Cerebellar cortex (tissue), 1 donor: ENCODE data around the gene RPA3.

Experiments used
- DNase-seq: peaks from one replicate; pipeline ENCODE4 v3.0.0-alpha.2; 2015; ENCODE audit warnings: low spot score

RPA3 gene

DNA sequence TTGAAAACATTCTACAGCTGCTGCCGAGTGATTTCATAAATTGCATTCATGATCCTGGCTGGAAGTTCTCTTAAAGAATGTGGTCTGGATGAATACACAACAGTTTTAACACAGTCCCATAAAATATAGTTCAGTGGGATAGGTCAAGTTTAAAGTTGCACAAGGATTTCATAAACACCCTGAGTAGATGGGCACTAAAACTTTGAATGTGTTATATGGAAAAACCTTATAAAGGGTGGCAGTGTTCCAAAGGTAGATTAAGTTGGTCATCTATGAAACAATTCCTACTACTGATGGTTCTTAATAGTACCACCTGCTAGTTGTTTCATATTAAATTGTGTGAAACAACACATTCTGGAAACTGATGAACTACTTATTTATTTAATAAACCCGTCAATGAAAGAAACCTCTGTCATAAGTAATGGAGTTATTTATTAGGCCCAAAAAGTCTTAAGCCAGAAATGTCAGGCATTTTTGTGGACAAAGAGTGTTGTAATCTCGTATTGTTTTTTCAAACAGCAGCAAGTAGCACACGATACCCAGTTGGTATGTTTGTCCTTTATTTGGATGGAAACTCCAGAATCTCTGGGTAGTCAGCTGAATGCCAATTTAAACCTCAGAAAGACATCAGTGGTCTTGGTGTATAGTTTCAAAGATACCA lies 14.3 kb upstream of the RPA3 start:
- peak; percentile 17 for DNase-seq

- DNase-seq = no peak
Measured at GRCh38 chr7:7731732-7732131, 13.3 kb upstream of the RPA3 start.

DNA sequence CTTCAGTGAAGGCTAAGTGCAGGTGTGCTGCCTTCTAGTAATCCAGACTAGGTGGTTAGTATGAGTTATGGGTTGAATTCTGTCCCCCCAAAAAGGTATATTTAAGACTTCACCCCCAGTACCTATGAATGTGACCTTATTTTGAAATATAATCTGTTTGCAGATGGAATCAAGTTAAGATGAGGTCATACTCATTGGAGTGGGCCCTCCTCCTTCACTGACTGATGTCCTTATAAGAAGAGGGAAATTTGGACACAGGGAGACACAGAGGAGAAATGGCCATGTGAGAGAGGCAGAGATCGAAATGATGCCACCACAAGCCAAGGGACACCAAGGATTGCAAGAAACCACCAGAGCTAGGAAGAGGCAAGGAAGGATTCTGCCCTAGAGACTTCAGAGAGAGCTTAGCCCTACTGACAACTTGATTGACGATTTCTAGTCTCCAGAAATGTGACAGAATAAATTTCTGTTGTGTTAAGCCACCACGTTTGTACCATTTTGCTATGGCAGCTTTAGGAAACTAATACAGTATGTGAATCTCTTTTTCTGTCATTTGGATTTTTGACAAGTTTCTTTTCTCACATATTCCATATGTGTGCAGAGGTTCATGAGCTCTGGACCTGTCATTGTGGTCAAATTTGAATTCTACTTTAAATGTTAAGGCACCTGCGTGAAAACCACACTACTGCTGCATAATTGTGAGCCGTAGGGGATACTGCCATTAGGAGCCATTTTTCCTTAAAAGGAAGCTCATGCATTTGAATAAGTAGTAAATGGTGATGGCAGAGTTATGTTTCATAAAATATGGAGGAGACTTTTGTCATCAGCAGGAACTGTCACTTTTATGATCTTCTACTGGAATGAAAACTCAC lies 2.6 kb upstream of the RPA3 start:
- no peak for DNase-seq

GRCh38 chr7:7720193-7720592 lies 1.8 kb upstream of the RPA3 start:
- DNase-seq = no peak

- no peak for DNase-seq
Measured at GRCh38 chr7:7719236-7719635, 829 bp upstream of the RPA3 start.

- DNase-seq = no peak
Measured at GRCh38 chr7:7713730-7714129, 4.7 kb downstream of the RPA3 start.

DNA sequence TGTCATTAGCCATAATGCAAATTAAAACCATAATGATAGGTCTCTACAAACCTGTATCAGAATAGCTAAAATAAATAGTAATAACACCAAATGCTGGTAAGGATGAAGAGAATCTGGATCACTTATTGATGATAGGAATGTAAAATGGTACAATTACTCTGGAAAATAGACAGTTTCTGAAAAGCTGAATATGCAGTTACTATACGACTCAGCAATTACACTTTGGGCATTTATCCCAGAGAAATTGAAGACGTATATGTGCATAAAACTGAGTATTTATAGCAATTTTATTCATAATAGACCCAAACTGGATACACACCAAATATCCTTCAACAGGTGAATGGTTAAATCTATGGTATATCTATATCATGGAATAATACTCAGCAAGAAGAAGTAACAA lies 7.9 kb downstream of the RPA3 start:
- DNase-seq = no peak

DNA sequence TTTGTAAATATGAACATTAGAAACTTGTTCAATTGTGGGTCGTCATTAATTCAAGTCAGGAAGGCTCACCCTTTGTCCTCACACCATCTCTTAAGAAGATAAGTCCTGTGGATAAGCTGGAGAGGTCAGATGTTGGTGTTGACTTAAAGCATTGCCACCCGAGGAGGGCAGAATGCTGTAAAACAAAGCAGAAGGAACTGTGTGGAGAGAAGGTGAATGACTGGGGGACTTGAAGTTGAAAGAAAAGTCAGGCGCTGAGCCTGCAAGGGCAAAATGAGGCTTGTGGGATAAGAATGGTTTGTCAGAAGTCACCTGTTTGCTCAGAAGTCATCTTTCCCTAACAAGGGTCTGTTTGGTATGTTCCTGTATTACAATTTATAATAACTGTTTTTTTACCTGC lies 9.1 kb downstream of the RPA3 start:
- DNase-seq = no peak

- no peak for DNase-seq
Measured at GRCh38 chr7:7707806-7708205, 10.6 kb downstream of the RPA3 start.

DNA sequence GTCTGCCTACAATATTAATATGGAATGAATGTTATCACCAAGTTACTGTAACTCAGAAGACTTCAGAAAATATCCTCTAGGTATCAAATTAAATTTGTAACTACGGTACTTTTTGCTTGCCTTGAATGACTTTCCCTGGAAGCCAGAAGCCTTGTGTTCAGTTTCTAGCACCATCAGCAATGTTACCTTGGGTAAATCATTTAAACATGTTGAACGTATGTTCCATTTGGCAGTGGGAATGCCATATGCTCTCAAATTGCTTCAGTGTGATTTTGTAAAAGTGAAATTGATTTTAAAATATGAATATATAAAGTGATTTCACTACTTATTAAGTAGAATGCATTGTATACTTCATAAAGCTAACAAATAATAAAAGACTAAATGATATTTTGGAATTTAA lies 11.2 kb downstream of the RPA3 start:
- DNase-seq = no peak

DNA sequence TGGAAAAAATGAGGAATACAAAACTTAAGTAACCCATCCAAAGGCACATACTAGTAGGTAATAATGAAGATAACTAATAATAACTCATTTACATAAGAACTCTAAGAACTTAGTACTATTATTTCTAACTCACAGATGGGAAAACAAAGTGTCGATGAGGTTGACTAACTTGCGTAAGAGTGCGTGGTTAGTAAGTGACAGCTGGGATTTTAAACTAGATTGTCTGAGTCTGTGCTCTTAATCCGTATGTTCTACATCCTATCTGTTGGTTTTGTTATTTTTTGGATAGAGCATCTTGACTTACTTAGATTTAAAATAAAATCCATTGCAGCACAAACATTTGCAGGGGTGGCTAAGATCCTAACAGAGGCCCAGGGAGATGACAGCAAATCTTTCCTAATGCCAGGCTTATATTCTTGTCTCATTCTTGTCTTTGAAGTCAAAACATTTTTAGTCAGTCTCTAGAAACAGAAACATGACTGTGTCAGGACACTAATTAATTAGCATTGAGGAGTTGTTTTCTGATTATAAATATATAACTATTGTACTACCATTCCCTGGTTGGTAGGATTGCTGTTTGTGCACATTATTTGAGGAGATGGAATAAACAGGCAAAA lies 11.7 kb downstream of the RPA3 start:
- DNase-seq = no peak

DNA sequence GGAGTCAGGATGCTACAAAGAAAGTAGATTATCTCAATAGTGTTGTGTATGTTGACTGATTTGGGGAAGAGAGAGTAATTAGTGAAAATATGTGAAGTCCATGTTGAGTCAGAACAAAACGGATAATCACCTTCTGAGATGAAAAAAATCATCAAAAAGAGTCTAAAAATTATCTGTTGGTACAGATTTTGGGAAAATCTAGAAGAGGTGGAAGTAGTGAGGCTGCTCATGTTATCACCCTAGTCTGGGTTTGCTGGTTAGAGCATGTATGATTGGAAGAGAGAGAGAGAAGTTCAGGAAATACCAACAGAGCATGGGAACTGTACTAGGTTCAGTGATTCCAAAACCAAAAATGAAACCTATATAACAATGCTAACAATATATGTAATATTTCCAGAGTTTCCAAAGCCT lies 12.3 kb downstream of the RPA3 start:
- no peak for DNase-seq

DNA sequence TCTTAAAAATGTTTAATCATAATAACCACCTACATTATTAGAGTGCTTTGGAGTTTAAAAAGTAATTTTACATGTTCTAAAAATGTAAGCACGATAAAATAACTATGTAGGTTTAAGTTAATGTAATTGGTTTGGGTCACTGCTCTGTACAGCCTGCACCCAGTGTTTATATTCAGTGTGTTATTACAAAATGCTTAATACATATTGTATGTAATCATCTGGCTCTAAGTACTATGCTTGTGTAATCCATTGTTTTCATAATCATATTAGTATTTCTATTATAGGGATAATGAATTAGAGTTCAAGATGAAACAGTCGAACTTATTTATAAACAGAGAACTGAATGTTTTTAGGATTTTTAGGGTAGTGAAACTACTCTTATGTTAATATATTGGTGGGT lies 13.1 kb downstream of the RPA3 start:
- no peak for DNase-seq

GRCh38 chr7:7704867-7705266 lies 13.5 kb downstream of the RPA3 start:
- DNase-seq = no peak

- no peak for DNase-seq
Measured at GRCh38 chr7:7703427-7703826, 15.0 kb downstream of the RPA3 start.

DNA sequence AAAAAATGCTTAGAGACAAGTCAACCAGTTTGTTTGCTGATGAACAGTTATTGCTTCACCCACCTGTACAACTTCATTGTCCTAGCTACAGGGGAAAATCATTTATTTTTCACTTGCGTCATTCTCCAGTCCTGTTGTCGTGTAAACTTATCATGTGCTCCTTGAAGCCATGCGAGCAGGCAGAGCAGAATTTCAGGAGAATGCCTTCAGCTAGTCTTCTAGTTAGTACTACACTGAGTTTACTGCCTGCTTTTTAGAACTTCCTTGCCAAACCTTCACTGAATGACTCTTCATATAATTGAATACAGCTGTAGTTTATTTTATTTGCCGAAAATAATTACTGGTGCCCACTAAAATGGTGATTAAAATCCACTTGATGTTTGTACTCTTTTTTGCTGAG lies 15.6 kb downstream of the RPA3 start:
- DNase-seq = no peak

DNA sequence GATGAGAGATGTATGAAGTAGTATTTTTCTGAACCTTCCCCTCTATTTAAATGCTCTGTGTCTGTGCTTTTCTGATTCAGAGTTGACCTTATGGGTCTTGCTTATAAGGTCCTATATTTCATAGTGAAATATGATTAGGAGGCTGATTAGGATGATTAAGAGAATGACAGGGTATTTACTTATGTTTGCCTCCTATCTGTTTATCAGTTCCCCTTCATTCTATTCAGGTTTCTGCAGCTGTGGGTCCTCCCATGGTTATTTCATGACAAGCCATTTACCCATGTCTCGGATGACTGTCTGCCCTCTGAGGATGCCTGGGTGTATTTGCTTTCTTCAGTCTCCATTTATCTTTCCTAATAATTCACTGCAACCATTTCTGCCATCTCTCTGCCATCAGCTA lies 16.9 kb downstream of the RPA3 start:
- DNase-seq = no peak

GRCh38 chr7:7699970-7700369 lies 18.4 kb downstream of the RPA3 start:
- no peak for DNase-seq

- DNase-seq = no peak
Measured at GRCh38 chr7:7699380-7699779, 19.0 kb downstream of the RPA3 start.

DNA sequence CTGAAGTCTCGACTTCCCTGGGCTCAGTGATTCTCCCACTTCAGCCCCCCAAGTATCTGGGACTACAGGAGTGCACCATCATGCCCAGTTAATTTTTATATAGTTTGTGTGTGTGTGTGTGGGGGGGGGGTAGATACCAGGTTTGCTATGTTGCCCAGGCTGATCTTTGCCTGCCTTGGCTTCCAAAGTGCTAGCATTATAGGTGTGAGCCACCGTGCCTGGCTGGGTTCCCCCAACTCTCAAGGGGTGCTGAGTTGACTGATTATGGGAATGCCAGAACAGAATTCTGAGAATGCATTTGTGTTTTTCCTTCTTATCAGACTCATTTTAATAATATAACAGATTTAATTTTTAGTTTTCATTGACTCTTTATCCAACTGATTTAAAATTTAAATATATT lies 19.5 kb downstream of the RPA3 start:
- no peak for DNase-seq

- DNase-seq = no peak
Measured at GRCh38 chr7:7696458-7697119, 21.8 kb downstream of the RPA3 start.

GRCh38 chr7:7695111-7695817 lies 23.1 kb downstream of the RPA3 start:
- DNase-seq = peak; percentile 42
